SK-N-SH treated with all-trans-retinoic acid at 6 μM for 48 hours (cell line): Measurements from ENCODE around the gene ELOVL5.
"Not testable (repeated sequence)": the region's sequence is repeated elsewhere in the genome, so short reads cannot be mapped to it uniquely, and the experiment has no call there.

Experiments used
- ATAC-seq: fragments of 200-7000 bp; cut with Tn5 transposase; 3 replicates; pipeline ENCODE4 v1.9.1; 2020; ENCODE audit warnings: mild to moderate bottlenecking, moderate library complexity
- ARNTL ChIP-seq: fragments of 450-650 bp; formaldehyde crosslinking; IDR thresholded peaks from 2 replicates; pipeline ENCODE4 v1.5.0; 2020; ENCODE audit warnings: low read depth, mild to moderate bottlenecking, moderate library complexity, borderline replicate concordance
- BACH2 ChIP-seq: fragments of 250-450 bp; sonication (Bioruptor Pico); IDR thresholded peaks from 2 replicates; pipeline ENCODE4 v1.9.0; 2021; ENCODE audit warnings: mild to moderate bottlenecking, borderline replicate concordance
- CREB5 ChIP-seq: fragments of 250-450 bp; sonication (Bioruptor Pico); IDR thresholded peaks from 2 replicates; pipeline ENCODE4 v1.5.1; 2020; ENCODE audit warnings: low read depth, mild to moderate bottlenecking, moderate library complexity
- CSDC2 ChIP-seq: fragments of 250-450 bp; sonication (Bioruptor Pico); IDR thresholded peaks from 2 replicates; pipeline ENCODE4 v1.5.0; 2020; ENCODE audit warnings: mild to moderate bottlenecking, moderate library complexity
- CSRNP3 ChIP-seq: fragments of 250-450 bp; sonication (Bioruptor Pico); IDR thresholded peaks from 2 replicates; pipeline ENCODE4 v1.5.1; 2021; ENCODE audit warnings: mild to moderate bottlenecking, moderate library complexity
- ESRRG ChIP-seq: fragments of 250-450 bp; sonication (Bioruptor Pico); IDR thresholded peaks from 2 replicates; pipeline ENCODE4 v1.6.1; 2021; ENCODE audit warnings: mild to moderate bottlenecking
- GLIS3 ChIP-seq: fragments of 250-450 bp; sonication (Bioruptor Pico); IDR thresholded peaks from 2 replicates; pipeline ENCODE4 v1.5.0; 2020; ENCODE audit warnings: mild to moderate bottlenecking, moderate library complexity
- ISL1 ChIP-seq: fragments of 250-450 bp; sonication (Bioruptor Pico); IDR thresholded peaks from 2 replicates; pipeline ENCODE4 v2.1.2; 2022; ENCODE audit warnings: mild to moderate bottlenecking, moderate library complexity
- OSR1 ChIP-seq: fragments of 250-450 bp; sonication (Bioruptor Pico); IDR thresholded peaks from 2 replicates; pipeline ENCODE4 v1.8.0; 2022; ENCODE audit warnings: moderate library complexity, mild to moderate bottlenecking, inconsistent platforms
- POU6F1 ChIP-seq: fragments of 250-450 bp; sonication (Bioruptor Pico); IDR thresholded peaks from 2 replicates; pipeline ENCODE4 v1.8.0; 2021; ENCODE audit warnings: low read depth, mild to moderate bottlenecking, moderate library complexity, borderline replicate concordance
- PPARA ChIP-seq: fragments of 250-450 bp; sonication (Bioruptor Pico); IDR thresholded peaks from 2 replicates; pipeline ENCODE4 v1.5.0; 2020; ENCODE audit warnings: mild to moderate bottlenecking, borderline replicate concordance
- RARB ChIP-seq: fragments of 250-450 bp; sonication (Bioruptor Pico); IDR thresholded peaks from 2 replicates; pipeline ENCODE4 v1.8.0; 2021; ENCODE audit warnings: mild to moderate bottlenecking, moderate library complexity
- SNAI2 ChIP-seq: fragments of 250-450 bp; sonication (Bioruptor Pico); IDR thresholded peaks from 2 replicates; pipeline ENCODE4 v1.5.0; 2020; ENCODE audit warnings: mild to moderate bottlenecking, moderate library complexity
- TCF4 ChIP-seq: fragments of 250-450 bp; sonication (Bioruptor Pico); IDR thresholded peaks from 2 replicates; pipeline ENCODE4 v1.8.0; 2021; ENCODE audit warnings: mild to moderate bottlenecking, moderate library complexity, borderline replicate concordance
- TOX ChIP-seq: fragments of 250-450 bp; sonication (Bioruptor Pico); IDR thresholded peaks from 2 replicates; pipeline ENCODE4 v1.8.0; 2021; ENCODE audit warnings: mild to moderate bottlenecking, moderate library complexity, borderline replicate concordance
- ZC3H10 ChIP-seq: fragments of 250-450 bp; sonication (Bioruptor Pico); IDR thresholded peaks from 2 replicates; pipeline ENCODE4 v1.5.1; 2021; ENCODE audit warnings: mild to moderate bottlenecking, moderate library complexity
- ZFP3 ChIP-seq: fragments of 250-450 bp; sonication (Bioruptor Pico); IDR thresholded peaks from 2 replicates; pipeline ENCODE4 v1.5.0; 2020; ENCODE audit warnings: mild to moderate bottlenecking, moderate library complexity
- ZFP30 ChIP-seq: fragments of 450-650 bp; formaldehyde crosslinking; IDR thresholded peaks from 2 replicates; pipeline ENCODE4 v1.5.0; 2022; ENCODE audit warnings: mild to moderate bottlenecking, moderate library complexity
- ZNF565 ChIP-seq: fragments of 450-650 bp; formaldehyde crosslinking; conservative IDR thresholded peaks from 2 replicates; pipeline ENCODE4 v1.5.0; 2020; ENCODE audit warnings: low read depth, mild to moderate bottlenecking, moderate library complexity
- ZNF70 ChIP-seq: fragments of 450-650 bp; formaldehyde crosslinking; IDR thresholded peaks from 2 replicates; pipeline ENCODE4 v1.5.0; 2020; ENCODE audit warnings: mild to moderate bottlenecking, moderate library complexity
- ZNF8 ChIP-seq: fragments of 450-650 bp; formaldehyde crosslinking; IDR thresholded peaks from 2 replicates; pipeline ENCODE4 v1.5.0; 2020; ENCODE audit warnings: mild to moderate bottlenecking, moderate library complexity

Gene ELOVL5

GRCh38 chr6:53306819-53307347, 41.9 kb downstream of the ELOVL5 start:
- TF ChIP-seq ZFP30 (CRISPR knock-in tag) (no peak), RARB (CRISPR knock-in tag) (no peak), TOX (CRISPR knock-in tag) (no peak), CSDC2 (CRISPR knock-in tag) (no peak), OSR1 (CRISPR knock-in tag) (no peak), ZFP3 (CRISPR knock-in tag) (no peak), GLIS3 (CRISPR knock-in tag) (no peak), SNAI2 (no peak), ZNF70 (CRISPR knock-in tag) (no peak), ZNF565 (no peak), CSRNP3 (no peak), ARNTL (no peak), POU6F1 (CRISPR knock-in tag) (no peak), ESRRG (no peak), ZNF8 (CRISPR knock-in tag) (no peak), BACH2 (no peak), ZC3H10 (CRISPR knock-in tag) (no peak), CREB5 (CRISPR knock-in tag) (no peak)
- TF ChIP-seq, all 23 proteins: peak for 0
- no peak for ATAC-seq

- ATAC-seq, result not testable (repeated sequence)
Observed at GRCh38 chr6:53306217-53306616, 42.5 kb downstream of the ELOVL5 start.

- not testable (repeated sequence) for ATAC-seq
Observed at GRCh38 chr6:53305506-53306005, 43.2 kb downstream of the ELOVL5 start.

GRCh38 chr6:53304953-53305352, 43.8 kb downstream of the ELOVL5 start:
- ATAC-seq, result not testable (repeated sequence)

GRCh38 chr6:53302678-53303360, 45.9 kb downstream of the ELOVL5 start:
- TF ChIP-seq GLIS3 (CRISPR knock-in tag) (no peak), PPARA (CRISPR knock-in tag) (no peak), ISL1 (CRISPR knock-in tag) (peak; percentile 83)
- ATAC-seq, result peak; percentile 86

- no peak for TF ChIP-seq ZC3H10 (CRISPR knock-in tag)
- no peak for TF ChIP-seq GLIS3 (CRISPR knock-in tag)
- no peak for TF ChIP-seq CSDC2 (CRISPR knock-in tag)
- no peak for TF ChIP-seq SNAI2
- no peak for TF ChIP-seq ZNF70 (CRISPR knock-in tag)
- TF ChIP-seq ZFP30 (CRISPR knock-in tag), result no peak
- TF ChIP-seq TCF4 (CRISPR knock-in tag), result no peak
- no peak for TF ChIP-seq OSR1 (CRISPR knock-in tag)
- no peak for TF ChIP-seq ZNF8 (CRISPR knock-in tag)
- TF ChIP-seq BACH2, result no peak
- TF ChIP-seq ESRRG, result no peak
- no peak for ATAC-seq
Observed at GRCh38 chr6:53301801-53302537, 46.8 kb downstream of the ELOVL5 start.
